HepG2 (cell line): ENCODE data around the gene TUBB4B. TPM values are rescaled to one million over a fixed set of nuclear protein-coding genes. Genes with fewer than 3 reads are reported as not detected.

Experiments
- ARID3A ChIP-seq: IDR thresholded peaks from 2 replicates; pipeline ENCODE4 v1.6.1; 2012; ENCODE audit warnings: low read depth, low read length, improper control_type of control experiment
- ATF6 ChIP-seq: sonication (generic); formaldehyde crosslinking; conservative IDR thresholded peaks from 2 replicates; pipeline ENCODE4 v1.4.0; 2020; ENCODE audit warnings: missing genetic modification reagents
- GRHL1 ChIP-seq: sonication (generic); formaldehyde crosslinking; conservative IDR thresholded peaks from 2 replicates; pipeline ENCODE4 v1.8.0; 2022; ENCODE audit warnings: missing genetic modification reagents
- HOXD1 ChIP-seq: sonication (generic); formaldehyde crosslinking; IDR thresholded peaks from 2 replicates; pipeline ENCODE4 v1.5.0; 2020; ENCODE audit warnings: missing genetic modification reagents
- KDM5B ChIP-seq: sonication (generic); formaldehyde crosslinking; IDR thresholded peaks from 2 replicates; pipeline ENCODE4 v1.4.0; 2020; ENCODE audit warnings: missing genetic modification reagents, mild to moderate bottlenecking, borderline replicate concordance
- NONO ChIP-seq, 2 experiments: fragments of 450-650 bp in 1 of 2; sonication (generic) in 1 of 2; formaldehyde crosslinking in 1 of 2; IDR thresholded peaks in 1 of 2; conservative IDR thresholded peaks in 1 of 2; 2 replicates each; pipeline versions ENCODE4 v1.6.1 to v1.8.0; 2017 to 2022; ENCODE audit warnings: mild to moderate bottlenecking in 1 of 2, missing genetic modification reagents in 1 of 2, moderate library complexity in 1 of 2
- PLSCR1 ChIP-seq: sonication (generic); formaldehyde crosslinking; IDR thresholded peaks from 2 replicates; pipeline ENCODE4 v1.5.0; 2020; ENCODE audit warnings: missing genetic modification reagents, mild to moderate bottlenecking, borderline replicate concordance
- RBM22 ChIP-seq: fragments of 200-400 bp; formaldehyde crosslinking; optimal IDR thresholded peaks from 2 replicates; pipeline ENCODE3; 2017; ENCODE audit warnings: mild to moderate bottlenecking, low read length, moderate library complexity
- RELA ChIP-seq: sonication (generic); formaldehyde crosslinking; IDR thresholded peaks from 2 replicates; pipeline ENCODE4 v1.4.0; 2020; ENCODE audit warnings: missing genetic modification reagents
- TBX2 ChIP-seq: sonication (generic); formaldehyde crosslinking; IDR thresholded peaks from 2 replicates; pipeline ENCODE4 v1.5.0; 2020; ENCODE audit warnings: missing genetic modification reagents, mild to moderate bottlenecking, borderline replicate concordance
- XRCC5 ChIP-seq: fragments of 200-400 bp; formaldehyde crosslinking; optimal IDR thresholded peaks from 2 replicates; pipeline ENCODE3; 2017; ENCODE audit warnings: mild to moderate bottlenecking, low read length
- ZFX ChIP-seq: sonication (generic); formaldehyde crosslinking; IDR thresholded peaks from 2 replicates; pipeline ENCODE4 v1.4.0; 2020; ENCODE audit warnings: mild to moderate bottlenecking, low read depth, missing genetic modification reagents, moderate library complexity
- ZNF546 ChIP-seq: sonication (generic); formaldehyde crosslinking; conservative IDR thresholded peaks from 2 replicates; pipeline ENCODE4 v1.8.1; 2023; ENCODE audit warnings: mild to moderate bottlenecking, missing genetic modification reagents
- ZNF563 ChIP-seq: sonication (generic); formaldehyde crosslinking; IDR thresholded peaks from 2 replicates; pipeline ENCODE4 v1.8.0; 2022; ENCODE audit warnings: mild to moderate bottlenecking, moderate library complexity, missing genetic modification reagents
- ZNF687 ChIP-seq: sonication (generic); formaldehyde crosslinking; IDR thresholded peaks from 2 replicates; pipeline ENCODE4 v1.5.1; 2020; ENCODE audit warnings: mild to moderate bottlenecking, missing genetic modification reagents, moderate library complexity
- ZNF777 ChIP-seq: sonication (generic); formaldehyde crosslinking; IDR thresholded peaks from 2 replicates; pipeline ENCODE4 v1.4.0; 2020; ENCODE audit warnings: missing genetic modification reagents
- polyA plus RNA-seq, 8 experiments: library from polyadenylated mRNA; depleted of rRNA in 3 of 8; stranded (reverse) in 7 of 8; unstranded in 1 of 8; fragments of >200 nt; fragmentation: Illumina TruSeq in 4 of 8; extraction: Trizol in 4 of 8; gene quantifications; 2 replicates each; pipeline versions ENCODE4 v1.2.1 to v1.2.3, GENCODE V29; 2011 to 2016; ENCODE audit warnings: low read depth in 4 of 8, missing spikeins in 1 of 8, mixed read lengths in 1 of 8; ENCODE audit not compliant: insufficient read depth in 1 of 8
- total RNA-seq, 5 experiments: library from RNA; depleted of rRNA; stranded (reverse); fragments of >200 nt; fragmentation: Illumina TruSeq; extraction: Trizol; gene quantifications; 2 replicates each; pipeline ENCODE4 v1.2.3, GENCODE V29; 2016; ENCODE audit warnings: low read depth in 1 of 5

TUBB4B gene
- total and polyA plus RNA-seq, 2 of the 13 experiments (the other 11 are each of a cell fraction or from before 2014, with no cell fraction given) = 182 to 412 TPM

GRCh38 chr9:137228968-137229896 is 11.9 kb upstream of the TUBB4B start (continued):
- TF ChIP-seq GRHL1 (CRISPR knock-in tag) (no peak), RELA (CRISPR knock-in tag) (no peak), ZNF546 (peak; percentile 60; the same call in 1 of the 2 replicates), HOXD1 (CRISPR knock-in tag) (0 out of 2 replicates have a peak, but pooled peaks have one; percentile 24), TBX2 (CRISPR knock-in tag) (no peak), ZNF687 (peak; percentile 64), ZNF563 (no peak), ZFX (CRISPR knock-in tag) (peak; percentile 58; the same call in 1 of the 2 replicates), XRCC5 (peak; percentile 6), ZNF777 (CRISPR knock-in tag) (peak; percentile 48; the same call in 1 of the 2 replicates), RBM22 (peak; percentile 10), PLSCR1 (CRISPR knock-in tag) (no peak), ATF6 (CRISPR knock-in tag) (no peak), KDM5B (CRISPR knock-in tag) (peak; percentile 34; the same call in 1 of the 2 replicates), NONO (IDR thresholded peaks at IDR 0.05) (no peak), NONO (CRISPR knock-in tag; conservative IDR thresholded peaks at IDR 0.05) (peak; percentile 58), ARID3A (no peak)
